Esophagus squamous epithelium (tissue), 4 donors: ENCODE measurements around the gene SLC12A8.

Experiments
- POLR2A ChIP-seq, 4 donors: fragments of 450-650 bp; IDR thresholded peaks; one replicate each; pipeline ENCODE4 v1.6.1; 2017; ENCODE audit warnings: antibody characterized with exemption in 4 of 4, mild to moderate bottlenecking in 4 of 4, moderate library complexity in 3 of 4
- TF ChIP-seq, protein P1 (sequence below), 6 experiments: fragments of 450-650 bp in 4 of 6; fragments of 200-600 bp in 2 of 6; sonication (generic) in 2 of 6; IDR thresholded peaks; one replicate each; pipeline ENCODE4 v1.5.1; 2016 to 2019; ENCODE audit warnings: antibody characterized with exemption in 6 of 6, mild to moderate bottlenecking in 4 of 6, moderate library complexity in 4 of 6

DNA sequence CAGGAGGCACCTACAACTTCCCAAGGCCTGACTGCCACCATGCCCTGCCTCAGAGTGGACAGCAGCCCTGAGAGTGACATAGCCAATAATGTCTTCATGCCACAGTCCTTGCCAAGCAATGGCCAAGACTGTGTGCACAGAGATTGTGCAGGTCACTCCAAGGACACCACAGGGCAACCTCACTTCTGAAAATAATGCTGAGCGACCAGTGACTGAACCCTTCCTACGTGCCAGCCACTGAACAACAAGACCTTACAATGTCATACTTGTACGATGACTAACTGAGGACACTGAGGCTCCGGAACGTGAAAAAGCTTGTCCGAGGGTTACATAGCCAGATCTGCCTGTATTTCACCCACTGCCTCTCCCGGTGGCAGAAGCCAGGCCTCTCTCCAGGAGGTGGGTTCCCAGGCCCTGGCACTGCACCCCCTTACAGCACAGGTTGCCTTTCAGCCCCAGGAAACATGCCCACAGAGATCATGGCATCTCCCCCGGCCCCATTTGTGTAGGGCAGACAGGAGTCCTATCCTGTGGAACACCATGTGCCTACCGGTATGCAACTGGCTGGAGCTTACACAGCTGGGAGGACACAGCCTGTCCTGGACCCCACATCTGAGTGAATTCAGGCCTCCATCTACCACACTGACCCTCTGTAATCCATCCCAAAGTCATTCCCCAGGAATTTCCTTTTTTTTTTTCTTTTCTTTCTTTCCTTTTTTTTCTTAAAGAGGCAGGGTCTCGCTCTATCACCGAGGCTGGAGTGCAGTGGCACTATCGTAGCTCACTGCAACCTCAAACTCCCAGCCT lies 72.3 kb downstream of the SLC12A8 start:
- TF ChIP-seq, protein P1, sequence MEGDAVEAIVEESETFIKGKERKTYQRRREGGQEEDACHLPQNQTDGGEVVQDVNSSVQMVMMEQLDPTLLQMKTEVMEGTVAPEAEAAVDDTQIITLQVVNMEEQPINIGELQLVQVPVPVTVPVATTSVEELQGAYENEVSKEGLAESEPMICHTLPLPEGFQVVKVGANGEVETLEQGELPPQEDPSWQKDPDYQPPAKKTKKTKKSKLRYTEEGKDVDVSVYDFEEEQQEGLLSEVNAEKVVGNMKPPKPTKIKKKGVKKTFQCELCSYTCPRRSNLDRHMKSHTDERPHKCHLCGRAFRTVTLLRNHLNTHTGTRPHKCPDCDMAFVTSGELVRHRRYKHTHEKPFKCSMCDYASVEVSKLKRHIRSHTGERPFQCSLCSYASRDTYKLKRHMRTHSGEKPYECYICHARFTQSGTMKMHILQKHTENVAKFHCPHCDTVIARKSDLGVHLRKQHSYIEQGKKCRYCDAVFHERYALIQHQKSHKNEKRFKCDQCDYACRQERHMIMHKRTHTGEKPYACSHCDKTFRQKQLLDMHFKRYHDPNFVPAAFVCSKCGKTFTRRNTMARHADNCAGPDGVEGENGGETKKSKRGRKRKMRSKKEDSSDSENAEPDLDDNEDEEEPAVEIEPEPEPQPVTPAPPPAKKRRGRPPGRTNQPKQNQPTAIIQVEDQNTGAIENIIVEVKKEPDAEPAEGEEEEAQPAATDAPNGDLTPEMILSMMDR (IDR thresholded peaks at IDR 0.05) = no peak
- peak in 1 of 4 donors; percentile 21 for TF ChIP-seq POLR2A (IDR thresholded peaks at IDR 0.05)
